BE2C (cell line): ENCODE data around the gene SPRED2.

ENCODE experiments used
- DNase-seq: peaks from one replicate; pipeline ENCODE4 v3.0.0-alpha.2; 2020
- H3K27me3 ChIP-seq: fragments of 250-450 bp; sonication (Bioruptor Pico); 2 replicates; pipeline ENCODE4 v1.5.1; 2020; ENCODE audit warnings: mild to moderate bottlenecking
- H3K36me3 ChIP-seq: fragments of 250-450 bp; sonication (Bioruptor Pico); 2 replicates; pipeline ENCODE4 v1.5.1; 2020; ENCODE audit warnings: mild to moderate bottlenecking
- H3K4me1 ChIP-seq: fragments of 250-450 bp; sonication (Bioruptor Pico); 2 replicates; pipeline ENCODE4 v1.5.1; 2020
- H3K4me3 ChIP-seq: 2 replicates; pipeline ENCODE4 v1.5.1; 2011; ENCODE audit warnings: low read depth, low read length
- H3K9me3 ChIP-seq: fragments of 250-450 bp; sonication (Bioruptor Pico); 2 replicates; pipeline ENCODE4 v1.5.1; 2020
- TF ChIP-seq, protein P1 (sequence below): IDR thresholded peaks from 2 replicates; pipeline ENCODE4 v1.5.1; 2012; ENCODE audit warnings: mild to moderate bottlenecking, low read depth, low read length

SPRED2 gene

DNA sequence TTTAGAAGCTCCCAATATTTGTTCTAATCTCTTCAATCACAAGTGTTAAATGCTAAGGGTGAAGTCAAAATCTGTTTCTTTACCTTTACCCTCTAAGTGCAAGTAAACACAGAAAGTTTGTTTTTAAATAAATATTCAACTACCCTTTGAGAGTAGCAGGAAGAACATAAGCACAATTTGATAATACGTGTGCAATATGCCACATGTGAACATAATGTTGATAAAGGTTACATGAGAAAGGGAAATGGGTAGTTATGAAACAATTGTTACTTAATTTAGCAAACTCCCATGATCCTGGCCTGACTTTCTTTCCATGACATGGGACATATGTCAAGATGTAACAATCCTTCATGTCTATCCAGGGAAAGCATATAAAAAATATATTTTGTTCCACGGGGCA is 7.1 kb downstream of the SPRED2 start:
- TF ChIP-seq, protein P1, sequence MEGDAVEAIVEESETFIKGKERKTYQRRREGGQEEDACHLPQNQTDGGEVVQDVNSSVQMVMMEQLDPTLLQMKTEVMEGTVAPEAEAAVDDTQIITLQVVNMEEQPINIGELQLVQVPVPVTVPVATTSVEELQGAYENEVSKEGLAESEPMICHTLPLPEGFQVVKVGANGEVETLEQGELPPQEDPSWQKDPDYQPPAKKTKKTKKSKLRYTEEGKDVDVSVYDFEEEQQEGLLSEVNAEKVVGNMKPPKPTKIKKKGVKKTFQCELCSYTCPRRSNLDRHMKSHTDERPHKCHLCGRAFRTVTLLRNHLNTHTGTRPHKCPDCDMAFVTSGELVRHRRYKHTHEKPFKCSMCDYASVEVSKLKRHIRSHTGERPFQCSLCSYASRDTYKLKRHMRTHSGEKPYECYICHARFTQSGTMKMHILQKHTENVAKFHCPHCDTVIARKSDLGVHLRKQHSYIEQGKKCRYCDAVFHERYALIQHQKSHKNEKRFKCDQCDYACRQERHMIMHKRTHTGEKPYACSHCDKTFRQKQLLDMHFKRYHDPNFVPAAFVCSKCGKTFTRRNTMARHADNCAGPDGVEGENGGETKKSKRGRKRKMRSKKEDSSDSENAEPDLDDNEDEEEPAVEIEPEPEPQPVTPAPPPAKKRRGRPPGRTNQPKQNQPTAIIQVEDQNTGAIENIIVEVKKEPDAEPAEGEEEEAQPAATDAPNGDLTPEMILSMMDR = no peak
- Histone ChIP-seq H3K36me3 (peaks cover 3% of the 10 kb centered on the region; the same call in 1 of the 2 replicates), H3K27me3 (no peaks in the 10 kb centered on the region), H3K4me1 (peaks cover 6% of the 10 kb centered on the region; the same call in 1 of the 2 replicates), H3K9me3 (no peaks in the 10 kb centered on the region), H3K4me3 (no peak overlapping the region)
- no peak for DNase-seq

DNA sequence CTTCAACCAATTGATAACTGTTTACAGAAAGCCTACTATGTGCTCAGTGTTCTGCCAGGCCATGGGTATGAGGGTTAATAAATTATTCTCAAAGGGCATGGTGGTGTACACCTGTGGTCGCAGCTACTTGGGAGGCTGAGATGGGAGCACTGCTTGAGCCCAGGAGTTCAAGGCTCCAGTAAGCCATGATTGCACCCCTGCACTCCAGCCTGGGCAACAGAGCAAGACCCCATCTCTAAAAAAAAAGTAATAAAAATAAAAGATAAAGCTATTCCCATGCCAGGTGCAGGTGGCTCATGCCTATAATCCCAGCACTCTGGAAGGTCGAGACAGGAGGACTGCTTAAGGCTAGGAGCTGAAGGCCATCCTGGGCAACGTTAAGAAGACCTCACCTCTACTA is 8.0 kb downstream of the SPRED2 start:
- no peaks in the 10 kb centered on the region for H3K27me3 ChIP-seq
- no peak for DNase-seq
- TF ChIP-seq, protein P1 = no peak
- H3K4me1 ChIP-seq = peaks cover 6% of the 10 kb centered on the region; the same call in 1 of the 2 replicates
- no peaks in the 10 kb centered on the region for H3K36me3 ChIP-seq
- no peak overlapping the region for H3K4me3 ChIP-seq
- no peaks in the 10 kb centered on the region for H3K9me3 ChIP-seq

- DNase-seq = no peak
- TF ChIP-seq, protein P1 = no peak
- Histone ChIP-seq H3K9me3 (no peaks in the 10 kb centered on the region), H3K27me3 (no peaks in the 10 kb centered on the region), H3K4me3 (no peak overlapping the region), H3K36me3 (no peaks in the 10 kb centered on the region), H3K4me1 (peaks cover 6% of the 10 kb centered on the region; the same call in 1 of the 2 replicates)
Measured at GRCh38 chr2:65421432-65421748, 11.0 kb downstream of the SPRED2 start.

- Histone ChIP-seq H3K4me1 (peaks cover 6% of the 10 kb centered on the region; the same call in 1 of the 2 replicates), H3K4me3 (no peak overlapping the region), H3K9me3 (no peaks in the 10 kb centered on the region), H3K36me3 (no peaks in the 10 kb centered on the region), H3K27me3 (no peaks in the 10 kb centered on the region)
- TF ChIP-seq, protein P1 = no peak
- DNase-seq = no peak
Measured at GRCh38 chr2:65420712-65421431, 11.5 kb downstream of the SPRED2 start.

DNA sequence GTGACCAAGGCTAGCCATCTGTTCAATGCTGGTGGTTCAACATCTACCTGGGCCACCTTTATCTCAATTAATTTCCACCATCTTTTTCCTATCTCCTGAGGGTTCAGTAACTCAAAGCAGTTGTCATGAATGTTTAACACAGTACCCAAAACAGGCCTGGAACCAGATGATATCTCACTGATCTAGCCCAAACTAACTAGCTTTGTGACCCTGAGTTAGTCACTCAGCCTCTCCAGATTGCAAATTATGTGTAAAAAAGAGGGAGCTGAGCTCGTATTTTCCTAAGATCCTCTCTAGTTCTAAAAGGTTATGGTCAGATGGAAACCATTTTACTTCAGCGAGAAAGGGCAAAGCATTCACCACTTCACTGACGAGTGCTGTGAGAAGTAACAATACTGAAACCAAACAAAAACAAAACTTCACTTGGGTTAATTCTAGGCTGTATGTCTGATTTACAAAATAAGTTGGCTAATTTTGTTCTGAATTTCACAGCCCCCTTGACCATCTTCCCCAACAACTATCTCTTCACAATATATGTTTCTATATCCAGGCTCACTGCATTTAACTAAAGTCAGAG is 14.8 kb downstream of the SPRED2 start:
- H3K27me3 ChIP-seq = no peaks in the 10 kb centered on the region
- peaks cover 18% of the 10 kb centered on the region for H3K4me1 ChIP-seq
- TF ChIP-seq, protein P1 = no peak
- H3K4me3 ChIP-seq = no peak overlapping the region
- no peaks in the 10 kb centered on the region for H3K9me3 ChIP-seq
- no peaks in the 10 kb centered on the region for H3K36me3 ChIP-seq
- no peak for DNase-seq

DNA sequence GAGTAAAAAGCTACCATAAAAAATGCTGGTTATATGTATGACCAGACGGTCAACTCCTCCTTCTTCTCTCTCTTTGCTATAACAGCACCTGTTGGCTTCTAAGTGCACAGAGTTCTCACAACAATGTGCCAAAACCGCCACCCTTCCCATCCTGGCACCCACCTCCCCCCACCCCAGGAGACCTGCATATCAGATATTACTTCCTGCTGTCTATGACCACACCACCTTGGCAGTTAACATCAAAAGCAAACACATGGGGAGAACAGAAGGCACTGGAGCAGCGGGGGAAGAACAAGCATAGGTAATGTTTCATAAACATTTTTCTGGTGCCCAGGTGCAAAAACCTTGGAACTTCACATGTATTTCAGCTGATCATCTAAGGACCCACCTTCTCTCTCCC is 15.5 kb downstream of the SPRED2 start:
- H3K4me1 ChIP-seq = peaks cover 18% of the 10 kb centered on the region
- TF ChIP-seq, protein P1 = no peak
- H3K4me3 ChIP-seq = no peak overlapping the region
- H3K9me3 ChIP-seq = no peaks in the 10 kb centered on the region
- H3K27me3 ChIP-seq = no peaks in the 10 kb centered on the region
- H3K36me3 ChIP-seq = no peaks in the 10 kb centered on the region
- no peak for DNase-seq
